Effector CD8-positive, alpha-beta T cell (primary cell): ENCODE data around the gene MERTK.
"Not testable (repeated sequence)": the region's sequence is repeated elsewhere in the genome, so short reads cannot be mapped to it uniquely, and the experiment has no call there.

Experiments used
- DNase-seq: peaks from one replicate; lab custom pipeline; 2025; lab: John Stamatoyannopoulos, UW
- total RNA-seq, 4 experiments: gene quantifications; one replicate each; lab custom pipeline; 2026; lab: John Stamatoyannopoulos, UW

The MERTK gene
- total RNA-seq: 0.09 to 0.24 (median 0.14) reads per million in 4 experiments

- DNase-seq: no peak
These were observed at the start of gene MERTK for GRCh38 chr2:111897924-111898702. Gene MERTK (plus strand): TSS chr2:111898607. CDS start chr2:111898736, 129 bp downstream.

DNA sequence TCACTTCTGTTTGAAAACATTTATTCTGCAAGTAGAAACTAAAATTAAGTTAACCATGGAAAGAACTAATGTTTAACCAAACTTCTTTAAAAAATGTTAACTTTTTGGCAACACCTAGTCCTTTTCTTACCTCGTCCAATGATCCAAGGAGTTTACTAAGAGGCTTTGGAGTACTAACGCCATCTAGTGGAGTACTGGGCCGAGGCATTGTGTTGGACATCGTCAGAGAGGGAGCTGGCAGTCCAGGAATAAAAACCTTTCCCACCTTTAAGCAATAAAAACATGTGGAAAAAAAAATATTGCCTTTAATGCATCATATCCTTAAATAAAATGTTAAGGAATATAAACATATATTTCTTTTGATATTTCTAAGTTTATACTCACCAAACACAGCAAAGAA is 47.8 kb upstream of the MERTK start:
- not testable (repeated sequence) for DNase-seq

- not testable (repeated sequence) for DNase-seq
These were observed 45.9 kb upstream of the MERTK start for GRCh38 chr2:111852544-111852943.

- DNase-seq: not testable (repeated sequence)
These were observed 38.4 kb upstream of the MERTK start for GRCh38 chr2:111860005-111860404.

DNA sequence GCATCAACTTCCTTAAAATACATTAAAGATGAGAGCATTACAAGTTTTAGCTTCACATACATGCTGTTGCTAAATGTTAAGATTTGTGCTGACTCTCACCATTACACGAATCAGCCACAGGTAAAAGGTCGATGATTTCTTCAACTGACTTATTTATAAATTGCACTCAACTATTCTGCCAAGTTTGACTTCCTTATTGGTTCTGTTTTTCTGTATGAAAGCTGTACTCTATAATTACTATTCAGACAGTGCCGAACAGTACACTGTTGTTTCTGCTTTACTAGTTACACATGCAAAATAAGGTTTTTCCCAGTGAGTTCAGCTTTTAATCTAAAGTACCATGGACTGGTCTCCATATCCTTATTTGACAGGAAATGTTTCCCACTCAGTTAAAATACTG is 33.3 kb upstream of the MERTK start:
- not testable (repeated sequence) for DNase-seq

- not testable (repeated sequence) for DNase-seq
These were observed 25.6 kb upstream of the MERTK start for GRCh38 chr2:111872806-111873205.

DNA sequence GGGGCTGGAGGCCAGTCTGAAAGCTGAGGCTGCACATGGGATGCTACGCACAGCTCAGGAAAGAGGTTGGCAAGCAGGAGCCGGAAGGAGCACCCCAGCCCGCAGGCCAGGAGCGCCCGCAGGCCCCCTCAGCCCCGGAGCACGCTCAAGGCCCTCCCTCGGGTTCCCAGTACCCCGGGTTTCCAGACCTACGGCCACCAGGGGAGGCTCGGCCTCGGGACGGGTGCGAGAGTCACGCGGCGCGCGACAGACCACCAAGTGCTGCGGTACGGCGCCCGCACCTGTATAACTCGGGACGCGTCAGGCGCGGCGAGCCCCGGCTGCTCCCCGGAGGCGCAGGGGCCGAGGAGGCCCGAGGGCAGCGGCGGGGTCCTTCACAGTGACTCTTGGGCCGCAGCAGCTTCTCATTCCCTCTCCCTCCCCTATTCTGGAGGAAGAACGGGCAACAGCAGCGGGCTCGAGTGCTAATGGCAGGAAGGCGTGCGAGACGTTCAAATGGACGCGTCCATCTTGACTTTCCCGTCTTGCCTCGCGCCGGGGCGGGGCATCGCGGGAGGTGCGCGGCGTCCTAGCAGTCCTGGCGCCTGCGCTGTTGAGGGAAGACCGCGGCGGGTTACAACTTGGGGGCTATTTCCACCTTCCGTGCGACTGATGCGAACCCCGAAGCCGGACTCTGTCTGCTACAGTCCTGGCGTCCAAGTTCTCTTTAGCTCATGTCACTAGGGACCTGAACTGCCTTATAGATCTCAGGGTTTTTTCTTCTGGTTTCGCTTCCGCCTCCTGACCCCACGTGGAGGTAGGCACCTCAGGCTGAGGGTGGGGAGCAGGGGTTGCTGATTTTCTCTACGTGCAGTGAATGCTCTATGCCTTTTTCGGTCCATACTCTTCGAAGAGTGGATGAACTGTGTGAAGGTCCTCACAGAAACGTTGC is 14.5 kb upstream of the MERTK start, which contains the start of gene ANAPC1:
TSS of gene ANAPC1 (minus strand) at position 533 of the 931 bp plus-strand sequence. CDS start 3,368 bp downstream, outside the sequence.
- peak; percentile 80 for DNase-seq

- DNase-seq: no peak
These were observed 13.8 kb upstream of the MERTK start for GRCh38 chr2:111884592-111884964.

DNA sequence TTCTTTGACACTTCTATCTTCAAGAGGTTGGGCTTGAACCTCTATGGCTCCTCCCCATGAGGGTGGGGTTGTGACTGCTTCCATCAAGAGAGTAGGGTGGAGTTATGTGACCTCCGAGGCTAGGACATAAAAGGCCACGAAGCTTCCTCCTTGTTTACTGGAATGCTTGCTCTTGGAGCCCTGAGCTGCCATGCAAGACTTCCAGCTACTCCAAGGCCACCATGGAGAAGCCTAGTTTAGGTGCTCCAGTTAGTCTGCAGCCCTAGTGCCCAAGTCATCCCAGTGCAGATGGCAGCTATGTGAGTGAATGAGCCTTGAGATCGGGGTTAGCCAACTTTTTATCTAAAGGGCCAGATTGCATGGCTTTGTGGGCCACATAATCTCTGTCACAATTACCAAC is 2.4 kb upstream of the MERTK start:
- no peak for DNase-seq

DNA sequence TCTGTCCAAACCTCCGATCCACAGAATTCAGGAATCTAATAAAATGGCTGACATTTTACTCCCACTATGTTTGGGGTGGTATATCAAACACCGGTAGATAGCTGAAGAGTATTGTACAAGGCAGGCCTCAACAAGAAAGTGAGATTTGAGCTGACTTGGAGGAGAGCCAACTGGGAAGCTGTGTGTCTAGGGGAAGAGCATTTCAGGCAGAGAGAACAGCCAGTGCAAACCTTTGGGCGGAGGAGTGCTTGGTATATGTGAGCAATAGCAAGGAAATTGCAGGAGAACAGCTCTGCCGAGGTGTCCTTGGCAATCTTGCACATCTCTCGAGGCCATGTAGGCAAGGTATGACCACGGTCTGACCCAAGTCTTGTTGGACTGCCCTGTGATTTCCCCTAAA is 1.8 kb upstream of the MERTK start:
- DNase-seq: no peak

- no peak for DNase-seq
These were observed 830 bp upstream of the MERTK start for GRCh38 chr2:111897630-111897923.

- DNase-seq: no peak
These were observed 502 bp downstream of the MERTK start for GRCh38 chr2:111898703-111899514.

GRCh38 chr2:111900859-111901258 is 2.5 kb downstream of the MERTK start:
- no peak for DNase-seq

GRCh38 chr2:111903516-111903915 is 5.1 kb downstream of the MERTK start:
- DNase-seq: no peak

- DNase-seq: no peak
These were observed 5.6 kb downstream of the MERTK start for GRCh38 chr2:111903930-111904439.

DNA sequence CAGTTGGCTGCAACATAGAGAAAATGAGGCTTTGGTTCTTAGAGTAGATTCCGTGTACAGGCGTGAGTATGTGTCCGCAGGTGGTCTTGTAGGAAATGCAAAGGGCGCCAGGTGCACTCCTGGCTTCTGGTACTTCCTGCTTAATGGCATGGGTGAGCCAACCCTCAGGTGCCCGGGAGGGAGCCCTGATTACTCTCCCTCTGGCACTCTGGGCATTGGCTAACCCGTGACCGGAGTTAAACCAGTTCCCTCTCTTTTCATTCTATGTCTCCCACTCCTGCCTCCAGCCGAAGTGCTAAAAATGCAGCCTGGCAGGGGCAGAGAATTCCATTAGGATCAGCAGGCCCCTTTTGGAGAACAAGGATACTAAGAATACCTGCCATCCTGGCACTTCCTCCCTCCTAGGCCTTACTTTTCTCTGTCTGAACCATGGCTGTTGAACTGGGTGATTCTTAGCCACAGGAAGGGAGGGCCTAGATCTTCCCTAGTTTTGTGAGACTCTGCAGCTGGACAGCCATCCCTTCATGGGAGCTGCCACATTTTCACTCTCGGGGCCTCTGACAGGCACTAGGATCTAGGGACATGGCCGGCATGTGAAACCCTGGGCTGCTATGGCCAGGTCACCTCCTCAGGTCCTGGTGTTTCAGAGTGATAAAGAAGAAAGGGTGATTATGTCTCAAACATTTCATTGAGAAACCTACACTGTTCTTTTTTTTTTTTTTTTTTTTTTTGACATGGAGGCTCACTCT is 6.5 kb downstream of the MERTK start:
- no peak for DNase-seq

GRCh38 chr2:111905475-111905869 is 7.1 kb downstream of the MERTK start:
- DNase-seq: not testable (repeated sequence)

DNA sequence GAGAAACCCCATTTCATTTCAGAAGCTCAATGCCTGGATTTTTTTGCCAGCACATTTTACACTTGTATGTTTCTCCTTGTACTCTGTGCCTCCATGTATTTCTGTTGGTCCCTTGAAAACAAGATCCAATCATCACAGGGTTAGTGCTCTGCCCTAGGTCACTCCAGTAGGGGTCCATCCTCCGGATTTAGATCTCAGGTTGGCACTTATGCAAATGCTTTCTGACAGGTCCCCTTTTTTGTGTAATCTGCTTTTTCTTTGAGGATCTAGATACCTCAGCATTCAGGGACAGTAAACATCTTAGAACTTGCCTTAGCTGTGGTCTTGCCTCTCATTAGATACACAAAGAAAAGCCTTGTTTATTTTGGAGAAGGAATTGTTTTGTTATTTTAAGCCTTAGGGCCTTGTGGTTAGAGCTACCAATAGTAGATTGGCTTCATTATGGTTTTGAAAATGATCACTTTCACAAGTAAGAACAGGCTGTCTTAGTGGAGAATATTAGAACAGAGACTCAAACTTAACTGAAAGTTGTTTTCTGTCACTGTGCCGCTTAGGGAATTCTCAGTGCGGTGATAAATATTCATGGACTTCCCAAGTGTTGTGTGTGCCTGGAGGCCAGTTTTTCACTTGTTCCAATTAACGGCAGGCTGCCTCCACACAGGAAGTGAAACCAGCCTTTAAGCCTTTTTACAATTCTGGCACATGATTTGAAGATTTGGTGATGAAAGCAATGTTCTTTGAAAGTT is 7.8 kb downstream of the MERTK start:
- DNase-seq: no peak

- DNase-seq: no peak
These were observed 10.2 kb downstream of the MERTK start for GRCh38 chr2:111908578-111908977.

- DNase-seq: no peak
These were observed 10.7 kb downstream of the MERTK start for GRCh38 chr2:111909079-111909478.
